ENCODE results near the gene NABP1. TPM values are rescaled to one million over a fixed set of nuclear protein-coding genes. Genes with fewer than 3 reads are reported as not detected.

The NABP1 gene
- polyA plus RNA-seq, 1 of the 3 experiments (the other 2 are of a cell fraction): 19.1 TPM

DNA sequence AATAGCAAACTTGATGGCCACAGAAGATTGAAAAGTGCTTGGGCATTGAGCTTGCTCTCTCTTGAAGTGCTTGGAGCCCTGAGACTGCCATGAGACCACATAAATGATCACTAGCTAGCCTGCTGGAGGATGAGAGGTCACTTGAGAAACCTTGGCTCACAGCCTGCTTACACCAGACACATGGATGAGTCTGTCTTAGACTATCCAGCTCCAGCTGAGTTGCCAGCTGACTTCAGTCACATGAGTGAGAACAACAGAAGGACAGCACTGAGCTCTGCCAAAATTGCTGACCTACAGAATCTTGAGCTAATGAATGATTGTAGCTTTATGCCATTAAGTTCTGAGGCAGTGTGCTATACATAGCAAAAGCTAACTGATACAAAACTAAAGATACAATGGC is 18.1 kb downstream of the NABP1 start:
- no peaks in the 10 kb centered on the region for H3K79me2 ChIP-seq (ENCODE audit: insufficient read depth)
- H3K36me3 ChIP-seq (replicated peaks in 1 of 2; ENCODE audit: control insufficient read depth in 1 of 2, insufficient read depth in 2 of 2, low read length in 1 of 2): peaks cover 0 to 6% of the 10 kb centered on the region in 2 experiments
- CTCF ChIA-PET: interaction anchor here (0.6 to 3.6 kb wide), 4 partner anchors 129 to 524 kb away, joined by 3 to 20 read pairs (median 5); no protein-coding TSS in a partner anchor
- H3K9me2 ChIP-seq: no peaks in the 10 kb centered on the region
- H3F3A ChIP-seq (replicated peaks; ENCODE audit: insufficient read depth): peaks cover 23% of the 10 kb centered on the region
- H4K20me1 ChIP-seq (ENCODE audit: insufficient read depth): no peaks in the 10 kb centered on the region
- H3K9ac ChIP-seq: no peak overlapping the region
- H3K27ac ChIP-seq (ENCODE audit: low read depth in 2 of 2, low read length in 1 of 2): 0 out of 4 replicates have a peak overlapping the region, but pooled peaks of 1 of the 2 experiments have one; percentile 23
- no peak overlapping the region for H3K4me3 ChIP-seq (ENCODE audit: low read depth in 2 of 2, low read length in 1 of 2)
- no peaks in the 10 kb centered on the region for H3K27me3 ChIP-seq (ENCODE audit: insufficient read depth)
- no peaks in the 10 kb centered on the region for H3K9me3 ChIP-seq
- DNase-seq: no peak
- POLR2A ChIA-PET: no interaction called here
- H2AFZ ChIP-seq (ENCODE audit: low read depth): no peak overlapping the region
- no peak overlapping the region for H3K4me2 ChIP-seq
- H3K4me1 ChIP-seq (ENCODE audit: control insufficient read depth in 1 of 2, insufficient read depth in 2 of 2, low read depth in 1 of 2, low read length in 1 of 2): peaks cover 0 to 2% of the 10 kb centered on the region in 2 experiments; a peak in 3 of 4 replicates
- TF ChIP-seq, protein P1, sequence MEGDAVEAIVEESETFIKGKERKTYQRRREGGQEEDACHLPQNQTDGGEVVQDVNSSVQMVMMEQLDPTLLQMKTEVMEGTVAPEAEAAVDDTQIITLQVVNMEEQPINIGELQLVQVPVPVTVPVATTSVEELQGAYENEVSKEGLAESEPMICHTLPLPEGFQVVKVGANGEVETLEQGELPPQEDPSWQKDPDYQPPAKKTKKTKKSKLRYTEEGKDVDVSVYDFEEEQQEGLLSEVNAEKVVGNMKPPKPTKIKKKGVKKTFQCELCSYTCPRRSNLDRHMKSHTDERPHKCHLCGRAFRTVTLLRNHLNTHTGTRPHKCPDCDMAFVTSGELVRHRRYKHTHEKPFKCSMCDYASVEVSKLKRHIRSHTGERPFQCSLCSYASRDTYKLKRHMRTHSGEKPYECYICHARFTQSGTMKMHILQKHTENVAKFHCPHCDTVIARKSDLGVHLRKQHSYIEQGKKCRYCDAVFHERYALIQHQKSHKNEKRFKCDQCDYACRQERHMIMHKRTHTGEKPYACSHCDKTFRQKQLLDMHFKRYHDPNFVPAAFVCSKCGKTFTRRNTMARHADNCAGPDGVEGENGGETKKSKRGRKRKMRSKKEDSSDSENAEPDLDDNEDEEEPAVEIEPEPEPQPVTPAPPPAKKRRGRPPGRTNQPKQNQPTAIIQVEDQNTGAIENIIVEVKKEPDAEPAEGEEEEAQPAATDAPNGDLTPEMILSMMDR (IDR thresholded peaks at IDR 0.05): no peak
- no peak for TF ChIP-seq SMC3 (IDR thresholded peaks at IDR 0.05; ENCODE audit: low read depth, low read length)
- TF ChIP-seq TCF12 (IDR thresholded peaks at IDR 0.05): peak; percentile 73
- TF ChIP-seq NRF1 (IDR thresholded peaks at IDR 0.05; ENCODE audit: low read depth, low read length): no peak
- TF ChIP-seq JUND (IDR thresholded peaks at IDR 0.05): peak; percentile 28; the same call in 1 of the 2 replicates
- no peak for TF ChIP-seq CHD2 (IDR thresholded peaks at IDR 0.05; ENCODE audit: low read length, partially characterized antibody)
- no peak for TF ChIP-seq FOXJ3 (CRISPR knock-in tag; IDR thresholded peaks at IDR 0.05)
- TF ChIP-seq, protein P2, sequence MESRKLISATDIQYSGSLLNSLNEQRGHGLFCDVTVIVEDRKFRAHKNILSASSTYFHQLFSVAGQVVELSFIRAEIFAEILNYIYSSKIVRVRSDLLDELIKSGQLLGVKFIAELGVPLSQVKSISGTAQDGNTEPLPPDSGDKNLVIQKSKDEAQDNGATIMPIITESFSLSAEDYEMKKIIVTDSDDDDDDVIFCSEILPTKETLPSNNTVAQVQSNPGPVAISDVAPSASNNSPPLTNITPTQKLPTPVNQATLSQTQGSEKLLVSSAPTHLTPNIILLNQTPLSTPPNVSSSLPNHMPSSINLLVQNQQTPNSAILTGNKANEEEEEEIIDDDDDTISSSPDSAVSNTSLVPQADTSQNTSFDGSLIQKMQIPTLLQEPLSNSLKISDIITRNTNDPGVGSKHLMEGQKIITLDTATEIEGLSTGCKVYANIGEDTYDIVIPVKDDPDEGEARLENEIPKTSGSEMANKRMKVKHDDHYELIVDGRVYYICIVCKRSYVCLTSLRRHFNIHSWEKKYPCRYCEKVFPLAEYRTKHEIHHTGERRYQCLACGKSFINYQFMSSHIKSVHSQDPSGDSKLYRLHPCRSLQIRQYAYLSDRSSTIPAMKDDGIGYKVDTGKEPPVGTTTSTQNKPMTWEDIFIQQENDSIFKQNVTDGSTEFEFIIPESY (IDR thresholded peaks at IDR 0.05; ENCODE audit: borderline replicate concordance, low read depth): no peak
- no peak for TF ChIP-seq FOXM1 (IDR thresholded peaks at IDR 0.05; ENCODE audit: low read depth)
- no peak for TF ChIP-seq RXRA (IDR thresholded peaks at IDR 0.05; ENCODE audit: borderline replicate concordance, low read depth)
- TF ChIP-seq, protein P3, sequence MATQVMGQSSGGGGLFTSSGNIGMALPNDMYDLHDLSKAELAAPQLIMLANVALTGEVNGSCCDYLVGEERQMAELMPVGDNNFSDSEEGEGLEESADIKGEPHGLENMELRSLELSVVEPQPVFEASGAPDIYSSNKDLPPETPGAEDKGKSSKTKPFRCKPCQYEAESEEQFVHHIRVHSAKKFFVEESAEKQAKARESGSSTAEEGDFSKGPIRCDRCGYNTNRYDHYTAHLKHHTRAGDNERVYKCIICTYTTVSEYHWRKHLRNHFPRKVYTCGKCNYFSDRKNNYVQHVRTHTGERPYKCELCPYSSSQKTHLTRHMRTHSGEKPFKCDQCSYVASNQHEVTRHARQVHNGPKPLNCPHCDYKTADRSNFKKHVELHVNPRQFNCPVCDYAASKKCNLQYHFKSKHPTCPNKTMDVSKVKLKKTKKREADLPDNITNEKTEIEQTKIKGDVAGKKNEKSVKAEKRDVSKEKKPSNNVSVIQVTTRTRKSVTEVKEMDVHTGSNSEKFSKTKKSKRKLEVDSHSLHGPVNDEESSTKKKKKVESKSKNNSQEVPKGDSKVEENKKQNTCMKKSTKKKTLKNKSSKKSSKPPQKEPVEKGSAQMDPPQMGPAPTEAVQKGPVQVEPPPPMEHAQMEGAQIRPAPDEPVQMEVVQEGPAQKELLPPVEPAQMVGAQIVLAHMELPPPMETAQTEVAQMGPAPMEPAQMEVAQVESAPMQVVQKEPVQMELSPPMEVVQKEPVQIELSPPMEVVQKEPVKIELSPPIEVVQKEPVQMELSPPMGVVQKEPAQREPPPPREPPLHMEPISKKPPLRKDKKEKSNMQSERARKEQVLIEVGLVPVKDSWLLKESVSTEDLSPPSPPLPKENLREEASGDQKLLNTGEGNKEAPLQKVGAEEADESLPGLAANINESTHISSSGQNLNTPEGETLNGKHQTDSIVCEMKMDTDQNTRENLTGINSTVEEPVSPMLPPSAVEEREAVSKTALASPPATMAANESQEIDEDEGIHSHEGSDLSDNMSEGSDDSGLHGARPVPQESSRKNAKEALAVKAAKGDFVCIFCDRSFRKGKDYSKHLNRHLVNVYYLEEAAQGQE (IDR thresholded peaks at IDR 0.05; ENCODE audit: low read depth, low read length): peak; percentile 58; the same call in 1 of the 2 replicates
- no peak for TF ChIP-seq MXI1 (IDR thresholded peaks at IDR 0.05; ENCODE audit: low read depth, low read length)
- TF ChIP-seq EZH2phosphoT487 (IDR thresholded peaks at IDR 0.05; ENCODE audit: borderline replicate concordance, low read depth): no peak
- TF ChIP-seq RFX5 (IDR thresholded peaks at IDR 0.05; ENCODE audit: low read length): no peak
- TF ChIP-seq, protein P4, sequence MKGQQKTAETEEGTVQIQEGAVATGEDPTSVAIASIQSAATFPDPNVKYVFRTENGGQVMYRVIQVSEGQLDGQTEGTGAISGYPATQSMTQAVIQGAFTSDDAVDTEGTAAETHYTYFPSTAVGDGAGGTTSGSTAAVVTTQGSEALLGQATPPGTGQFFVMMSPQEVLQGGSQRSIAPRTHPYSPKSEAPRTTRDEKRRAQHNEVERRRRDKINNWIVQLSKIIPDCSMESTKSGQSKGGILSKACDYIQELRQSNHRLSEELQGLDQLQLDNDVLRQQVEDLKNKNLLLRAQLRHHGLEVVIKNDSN (IDR thresholded peaks at IDR 0.05; ENCODE audit: borderline replicate concordance, low read depth): peak; percentile 73; the same call in 1 of the 2 replicates
- TF ChIP-seq EP300 (IDR thresholded peaks at IDR 0.05; ENCODE audit: borderline replicate concordance in 1 of 2, low read depth in 1 of 2, low read length in 1 of 2): no peak
- peak; percentile 69 for TF ChIP-seq NFIC (IDR thresholded peaks at IDR 0.05; ENCODE audit: borderline replicate concordance)
- TF ChIP-seq, protein P5, sequence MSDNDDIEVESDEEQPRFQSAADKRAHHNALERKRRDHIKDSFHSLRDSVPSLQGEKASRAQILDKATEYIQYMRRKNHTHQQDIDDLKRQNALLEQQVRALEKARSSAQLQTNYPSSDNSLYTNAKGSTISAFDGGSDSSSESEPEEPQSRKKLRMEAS (IDR thresholded peaks at IDR 0.05; ENCODE audit: low read depth): peak; percentile 54; the same call in 1 of the 2 replicates
- no peak; the same call in 1 of the 2 replicates for TF ChIP-seq POLR2AphosphoS5 (IDR thresholded peaks at IDR 0.05; ENCODE audit: low read depth, low read length)
- TF ChIP-seq TAF1 (IDR thresholded peaks at IDR 0.05; ENCODE audit: borderline replicate concordance, low read depth, low read length): no peak
- no peak for TF ChIP-seq RCOR1 (IDR thresholded peaks at IDR 0.05; ENCODE audit: low read length)
- TF ChIP-seq FOSL2 (IDR thresholded peaks at IDR 0.05; ENCODE audit: borderline replicate concordance, low read depth): peak; percentile 7; the same call in 1 of the 2 replicates
- TF ChIP-seq TEAD4 (IDR thresholded peaks at IDR 0.05; ENCODE audit: borderline replicate concordance, insufficient read depth): no peak
- 0 out of 2 replicates have a peak, but pooled peaks have one; percentile 27 for TF ChIP-seq SIN3A (IDR thresholded peaks at IDR 0.05; ENCODE audit: borderline replicate concordance, low read depth, low read length)
- TF ChIP-seq, protein P6, sequence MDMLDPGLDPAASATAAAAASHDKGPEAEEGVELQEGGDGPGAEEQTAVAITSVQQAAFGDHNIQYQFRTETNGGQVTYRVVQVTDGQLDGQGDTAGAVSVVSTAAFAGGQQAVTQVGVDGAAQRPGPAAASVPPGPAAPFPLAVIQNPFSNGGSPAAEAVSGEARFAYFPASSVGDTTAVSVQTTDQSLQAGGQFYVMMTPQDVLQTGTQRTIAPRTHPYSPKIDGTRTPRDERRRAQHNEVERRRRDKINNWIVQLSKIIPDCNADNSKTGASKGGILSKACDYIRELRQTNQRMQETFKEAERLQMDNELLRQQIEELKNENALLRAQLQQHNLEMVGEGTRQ (IDR thresholded peaks at IDR 0.05; ENCODE audit: borderline replicate concordance, low read depth, low read length): no peak
